ENCODE results near the gene NEK5.

Gene NEK5

GRCh38 chr13:52141299-52141698 is 12.4 kb upstream of the NEK5 start:
- TF ChIP-seq REST (IDR thresholded peaks at IDR 0.05; ENCODE audit: low read depth), result no peak
- TF ChIP-seq MAX (IDR thresholded peaks at IDR 0.05), result no peak
- TF ChIP-seq RAD21 (IDR thresholded peaks at IDR 0.05; ENCODE audit: low read depth), result no peak
- no peak for TF ChIP-seq CREB1 (IDR thresholded peaks at IDR 0.05; ENCODE audit: low read depth)
- no peak for TF ChIP-seq TCF12 (IDR thresholded peaks at IDR 0.05; ENCODE audit: low read depth)
- TF ChIP-seq ZBTB7A (IDR thresholded peaks at IDR 0.05; ENCODE audit: low read depth), result no peak
- TF ChIP-seq YY1 (IDR thresholded peaks at IDR 0.05; ENCODE audit: low read depth), result no peak
- no peak for TF ChIP-seq TEAD4 (IDR thresholded peaks at IDR 0.05)
- no peak for TF ChIP-seq NFIC (IDR thresholded peaks at IDR 0.05)
- no peak for TF ChIP-seq USF1 (IDR thresholded peaks at IDR 0.05)
- TF ChIP-seq CEBPB (IDR thresholded peaks at IDR 0.05), result no peak
- TF ChIP-seq EGR1 (IDR thresholded peaks at IDR 0.05), result no peak
- no peak for TF ChIP-seq EP300 (IDR thresholded peaks at IDR 0.05; ENCODE audit: borderline replicate concordance)
- TF ChIP-seq TAF1 (IDR thresholded peaks at IDR 0.05; ENCODE audit: low read depth), result no peak

GRCh38 chr13:52137489-52137888 is 8.6 kb upstream of the NEK5 start:
- no peak for TF ChIP-seq REST (IDR thresholded peaks at IDR 0.05; ENCODE audit: low read depth)
- no peak for TF ChIP-seq CEBPB (IDR thresholded peaks at IDR 0.05)
- no peak for TF ChIP-seq ZBTB7A (IDR thresholded peaks at IDR 0.05; ENCODE audit: low read depth)
- TF ChIP-seq MAX (IDR thresholded peaks at IDR 0.05), result no peak
- no peak for TF ChIP-seq CREB1 (IDR thresholded peaks at IDR 0.05; ENCODE audit: low read depth)
- no peak for TF ChIP-seq TCF12 (IDR thresholded peaks at IDR 0.05; ENCODE audit: low read depth)
- TF ChIP-seq RAD21 (IDR thresholded peaks at IDR 0.05; ENCODE audit: low read depth), result no peak
- no peak for TF ChIP-seq TAF1 (IDR thresholded peaks at IDR 0.05; ENCODE audit: low read depth)
- no peak for TF ChIP-seq NFIC (IDR thresholded peaks at IDR 0.05)
- no peak for TF ChIP-seq TEAD4 (IDR thresholded peaks at IDR 0.05)
- TF ChIP-seq YY1 (IDR thresholded peaks at IDR 0.05; ENCODE audit: low read depth), result no peak
- TF ChIP-seq EP300 (IDR thresholded peaks at IDR 0.05; ENCODE audit: borderline replicate concordance), result no peak
- no peak for TF ChIP-seq EGR1 (IDR thresholded peaks at IDR 0.05)

- no peak for TF ChIP-seq CEBPB (IDR thresholded peaks at IDR 0.05)
- TF ChIP-seq TCF12 (IDR thresholded peaks at IDR 0.05; ENCODE audit: low read depth), result no peak
- no peak for TF ChIP-seq EGR1 (IDR thresholded peaks at IDR 0.05)
Measured at GRCh38 chr13:52136763-52137162, 7.9 kb upstream of the NEK5 start.

GRCh38 chr13:52130641-52131040 is 1.8 kb upstream of the NEK5 start:
- no peak for TF ChIP-seq EGR1 (IDR thresholded peaks at IDR 0.05)
- no peak for TF ChIP-seq NFIC (IDR thresholded peaks at IDR 0.05)
- TF ChIP-seq TEAD4 (IDR thresholded peaks at IDR 0.05), result no peak
- TF ChIP-seq REST (IDR thresholded peaks at IDR 0.05; ENCODE audit: low read depth), result no peak
- TF ChIP-seq TCF12 (IDR thresholded peaks at IDR 0.05; ENCODE audit: low read depth), result no peak
- no peak for TF ChIP-seq ZBTB7A (IDR thresholded peaks at IDR 0.05; ENCODE audit: low read depth)
- no peak for TF ChIP-seq RAD21 (IDR thresholded peaks at IDR 0.05; ENCODE audit: low read depth)
- TF ChIP-seq USF1 (IDR thresholded peaks at IDR 0.05), result no peak
- no peak for TF ChIP-seq TAF1 (IDR thresholded peaks at IDR 0.05; ENCODE audit: low read depth)
- TF ChIP-seq CEBPB (IDR thresholded peaks at IDR 0.05), result no peak
- no peak for TF ChIP-seq CREB1 (IDR thresholded peaks at IDR 0.05; ENCODE audit: low read depth)
- no peak for TF ChIP-seq EP300 (IDR thresholded peaks at IDR 0.05; ENCODE audit: borderline replicate concordance)
- no peak for TF ChIP-seq FOXM1 (IDR thresholded peaks at IDR 0.05; ENCODE audit: borderline replicate concordance, low read depth)
- no peak for TF ChIP-seq MAX (IDR thresholded peaks at IDR 0.05)

All from Ishikawa (cell line).